GM12878 (cell line): ENCODE results near the gene LAIR1. TPM values are rescaled to one million over a fixed set of nuclear protein-coding genes. Genes with fewer than 3 reads are reported as not detected.
A peak's percentile ranks its signal among the peaks of the same experiment; 100 is the strongest.

Source experiments
- ATF7 ChIP-seq: fragments of 450-650 bp; IDR thresholded peaks from 2 replicates; pipeline ENCODE4 v1.6.1; 2016; ENCODE audit warnings: low read depth, mild to moderate bottlenecking
- BCLAF1 ChIP-seq: fragments of 450-650 bp; IDR thresholded peaks from 2 replicates; pipeline ENCODE4 v1.6.1; 2017; ENCODE audit warnings: antibody characterized with exemption, mild to moderate bottlenecking, moderate library complexity
- E4F1 ChIP-seq: fragments of 450-650 bp; IDR thresholded peaks from 2 replicates; pipeline ENCODE4 v1.6.1; 2018; ENCODE audit warnings: borderline replicate concordance, mild to moderate bottlenecking; ENCODE audit not compliant: partially characterized antibody
- KLF5 ChIP-seq: fragments of 450-650 bp; IDR thresholded peaks from 2 replicates; pipeline ENCODE4 v1.6.1; 2014; ENCODE audit warnings: mild to moderate bottlenecking; ENCODE audit not compliant: partially characterized antibody
- NFIC ChIP-seq: IDR thresholded peaks from 2 replicates; pipeline ENCODE4 v1.6.1; 2012; ENCODE audit warnings: low read depth, mild to moderate bottlenecking, inconsistent platforms, low read length, moderate library complexity
- TAF1 ChIP-seq: IDR thresholded peaks from 2 replicates; pipeline ENCODE4 v1.6.1; 2011; ENCODE audit warnings: mild to moderate bottlenecking, low read depth, low read length, borderline replicate concordance
- USF2 ChIP-seq: IDR thresholded peaks from 2 replicates; pipeline ENCODE4 v1.6.1; 2011; ENCODE audit warnings: low read depth, low read length, improper control_type of control experiment, borderline replicate concordance
- polyA plus RNA-seq, 11 experiments: library from polyadenylated mRNA; depleted of rRNA in 4 of 11; unstranded in 6 of 11; stranded (reverse) in 5 of 11; fragments of >200 nt; fragmentation: Nextera tagmentation in 4 of 11; fragmentation: Illumina TruSeq in 1 of 11; extraction: Ambion mirVana in 4 of 11; extraction: Trizol in 1 of 11; gene quantifications; 1 replicate in 1 of 11; 2 replicates in 10 of 11; pipeline versions ENCODE4 v1.2.1 to v1.2.3, GENCODE V29; 2011 to 2016; ENCODE audit warnings: inconsistent platforms in 2 of 11, missing spikeins in 2 of 11, low read depth in 1 of 11
- total RNA-seq, 4 experiments: library from RNA; depleted of rRNA in 3 of 4; stranded (reverse); fragments of >200 nt in 3 of 4; fragmentation: Illumina TruSeq in 1 of 4; extraction: Trizol in 1 of 4; gene quantifications; 2 replicates each; pipeline versions ENCODE4 v1.2.1 to v1.2.3, GENCODE V29; 2013 to 2021
- TF ChIP-seq, protein P1 (sequence below): IDR thresholded peaks from 2 replicates; pipeline ENCODE4 v1.6.1; 2012; ENCODE audit warnings: low read length, inconsistent platforms

The LAIR1 gene
- total and polyA plus RNA-seq, 10 of the 15 experiments (the other 5 are each of a cell fraction or from before 2014, with no cell fraction given), result 8.6 to 58.2 (median 35.3) TPM

GRCh38 chr19:54351474-54351873 lies 13.3 kb downstream of the LAIR1 start (continued):
- TF ChIP-seq TAF1 (no peak), E4F1 (no peak), USF2 (no peak), ATF7 (0 out of 2 replicates have a peak, but pooled peaks have one; percentile 15), NFIC (peak; percentile 28; the same call in 1 of the 2 replicates), BCLAF1 (no peak), KLF5 (no peak)
- TF ChIP-seq, protein P1, sequence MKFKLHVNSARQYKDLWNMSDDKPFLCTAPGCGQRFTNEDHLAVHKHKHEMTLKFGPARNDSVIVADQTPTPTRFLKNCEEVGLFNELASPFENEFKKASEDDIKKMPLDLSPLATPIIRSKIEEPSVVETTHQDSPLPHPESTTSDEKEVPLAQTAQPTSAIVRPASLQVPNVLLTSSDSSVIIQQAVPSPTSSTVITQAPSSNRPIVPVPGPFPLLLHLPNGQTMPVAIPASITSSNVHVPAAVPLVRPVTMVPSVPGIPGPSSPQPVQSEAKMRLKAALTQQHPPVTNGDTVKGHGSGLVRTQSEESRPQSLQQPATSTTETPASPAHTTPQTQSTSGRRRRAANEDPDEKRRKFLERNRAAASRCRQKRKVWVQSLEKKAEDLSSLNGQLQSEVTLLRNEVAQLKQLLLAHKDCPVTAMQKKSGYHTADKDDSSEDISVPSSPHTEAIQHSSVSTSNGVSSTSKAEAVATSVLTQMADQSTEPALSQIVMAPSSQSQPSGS, result no peak
